ENCODE measurements around the gene ZNF235.
A peak's percentile ranks its signal among the peaks of the same experiment; 100 is the strongest.
"Not testable (repeated sequence)": the region's sequence is repeated elsewhere in the genome, so short reads cannot be mapped to it uniquely, and the experiment has no call there.

Gene ZNF235

DNA sequence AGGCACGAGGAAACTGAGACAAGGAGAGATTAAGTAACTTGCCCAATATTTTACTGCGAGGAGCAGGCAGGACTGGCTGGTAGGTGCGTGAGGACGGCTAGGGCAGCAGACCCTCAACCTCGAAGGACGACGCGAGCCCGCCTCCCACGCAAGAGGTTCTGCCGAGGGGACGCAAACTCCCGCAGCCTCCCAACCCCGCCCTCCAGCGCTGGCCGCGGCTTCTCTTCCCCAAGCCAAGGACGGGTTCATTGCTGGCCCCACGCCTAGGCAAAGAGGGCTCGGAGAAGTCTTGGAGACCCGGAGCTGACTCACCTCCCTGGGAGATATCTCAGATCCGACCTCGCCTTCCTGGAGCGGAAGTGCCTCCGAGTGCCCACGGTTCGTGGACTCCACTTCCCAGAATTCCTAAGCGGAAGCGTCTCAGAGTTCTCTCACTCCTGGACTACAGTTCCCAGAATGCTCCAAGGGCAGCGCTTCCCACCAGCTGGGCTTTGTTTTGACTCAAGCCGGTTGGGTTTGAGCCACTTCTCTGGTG lies at the start of gene ZNF235:
ZNF235 (minus strand) TSS at position 367 of the 535 bp plus-strand sequence. CDS start 1,621 bp downstream, outside the sequence.
- Histone ChIP-seq H3K36me3 (ENCODE audit: insufficient read depth, low read length) (no peaks in the 10 kb centered on the region), H2AFZ (ENCODE audit: low read length, unreplicated experiment) (peak within 1 kb of the TSS; percentile 56), H3K4me1 (ENCODE audit: control insufficient read depth, insufficient read depth, low read length, unreplicated experiment) (peaks cover 4% of the 10 kb centered on the region), H3K4me3 (ENCODE audit: low read depth, low read length) (peak within 1 kb of the TSS; percentile 75), H3K27ac (ENCODE audit: low read depth, low read length) (peak within 1 kb of the TSS; percentile 19), H3K27me3 (ENCODE audit: insufficient read depth, low read length) (no peaks in the 10 kb centered on the region), H3K79me2 (ENCODE audit: control insufficient read depth, insufficient read depth, low read length, unreplicated experiment) (no peaks in the 10 kb centered on the region)

DNA sequence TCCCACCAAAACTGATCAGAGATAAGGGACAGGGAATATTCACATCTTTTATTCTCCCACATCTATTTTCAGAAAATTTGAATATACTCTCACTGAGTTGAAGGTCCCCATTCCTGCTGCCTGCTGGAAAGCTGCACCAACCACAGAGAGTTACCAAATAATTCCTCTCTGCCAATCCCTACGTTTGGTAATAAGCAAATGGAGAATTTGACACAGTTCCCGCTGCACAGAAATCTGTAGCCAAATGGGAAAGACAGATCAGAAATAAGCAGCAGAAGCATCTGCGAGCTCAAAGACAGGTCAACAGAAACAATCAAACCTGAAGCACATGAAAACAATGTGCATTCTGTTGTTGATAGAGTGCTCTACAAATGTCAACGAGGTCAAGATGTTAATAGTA lies 41.7 kb upstream of the ZNF235 start:
- Histone ChIP-seq H3K27me3 (ENCODE audit: insufficient read depth, low read length) (no peaks in the 10 kb centered on the region), H3K4me3 (ENCODE audit: low read depth, low read length) (no peak overlapping the region), H3K79me2 (ENCODE audit: control insufficient read depth, insufficient read depth, low read length, unreplicated experiment) (peaks cover 8% of the 10 kb centered on the region), H3K4me1 (ENCODE audit: control insufficient read depth, insufficient read depth, low read length, unreplicated experiment) (no peaks in the 10 kb centered on the region), H3K27ac (ENCODE audit: low read depth, low read length) (no peak overlapping the region), H3K36me3 (ENCODE audit: insufficient read depth, low read length) (peaks cover 6% of the 10 kb centered on the region; the same call in 1 of the 2 replicates), H2AFZ (ENCODE audit: low read length, unreplicated experiment) (no peak overlapping the region)

DNA sequence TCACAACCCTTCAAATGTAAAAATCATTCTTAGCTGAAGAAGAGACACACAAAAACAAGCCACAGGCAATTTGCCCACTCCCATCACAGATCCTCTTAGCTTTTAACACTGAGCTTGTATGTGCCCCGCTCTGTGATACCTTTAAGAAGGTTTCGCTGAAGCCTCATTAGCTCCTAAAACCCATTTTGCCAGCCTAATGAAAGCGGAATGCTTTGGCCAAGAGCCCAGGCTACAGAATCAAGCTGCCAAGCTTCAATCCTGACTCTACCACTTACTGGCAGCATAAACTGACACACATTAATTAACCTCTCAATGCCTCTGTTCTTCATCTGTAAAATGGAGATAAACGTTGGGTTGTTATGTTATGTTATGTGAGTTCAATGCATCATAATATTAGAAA lies 41.1 kb upstream of the ZNF235 start:
- Histone ChIP-seq H3K4me1 (ENCODE audit: control insufficient read depth, insufficient read depth, low read length, unreplicated experiment) (no peaks in the 10 kb centered on the region), H3K36me3 (ENCODE audit: insufficient read depth, low read length) (peaks cover 11% of the 10 kb centered on the region; the same call in 1 of the 2 replicates), H3K79me2 (ENCODE audit: control insufficient read depth, insufficient read depth, low read length, unreplicated experiment) (peaks cover 8% of the 10 kb centered on the region), H3K4me3 (ENCODE audit: low read depth, low read length) (no peak overlapping the region), H3K27me3 (ENCODE audit: insufficient read depth, low read length) (no peaks in the 10 kb centered on the region), H3K27ac (ENCODE audit: low read depth, low read length) (no peak overlapping the region), H2AFZ (ENCODE audit: low read length, unreplicated experiment) (no peak overlapping the region)

DNA sequence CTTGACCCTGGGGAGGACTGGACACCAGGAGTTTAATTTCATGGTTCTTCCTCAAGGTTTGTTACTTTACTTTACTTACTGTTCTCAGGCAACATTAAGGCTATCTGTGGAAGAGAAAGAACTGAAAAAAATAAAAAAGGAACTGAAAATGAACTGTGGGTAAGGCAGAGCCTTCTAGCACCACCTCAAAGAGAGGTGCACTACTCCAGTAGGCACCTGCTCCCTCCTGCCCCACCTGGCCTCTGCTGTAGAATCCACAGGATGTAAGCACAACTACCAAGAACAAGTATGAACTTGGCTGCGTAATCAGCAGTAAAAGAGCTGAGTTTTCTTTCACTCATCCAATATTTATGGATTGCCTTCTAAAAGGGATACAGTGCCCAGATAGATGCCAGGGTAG lies 39.4 kb upstream of the ZNF235 start:
- Histone ChIP-seq H2AFZ (ENCODE audit: low read length, unreplicated experiment) (no peak overlapping the region), H3K27me3 (ENCODE audit: insufficient read depth, low read length) (no peaks in the 10 kb centered on the region), H3K79me2 (ENCODE audit: control insufficient read depth, insufficient read depth, low read length, unreplicated experiment) (peaks cover 5% of the 10 kb centered on the region)

DNA sequence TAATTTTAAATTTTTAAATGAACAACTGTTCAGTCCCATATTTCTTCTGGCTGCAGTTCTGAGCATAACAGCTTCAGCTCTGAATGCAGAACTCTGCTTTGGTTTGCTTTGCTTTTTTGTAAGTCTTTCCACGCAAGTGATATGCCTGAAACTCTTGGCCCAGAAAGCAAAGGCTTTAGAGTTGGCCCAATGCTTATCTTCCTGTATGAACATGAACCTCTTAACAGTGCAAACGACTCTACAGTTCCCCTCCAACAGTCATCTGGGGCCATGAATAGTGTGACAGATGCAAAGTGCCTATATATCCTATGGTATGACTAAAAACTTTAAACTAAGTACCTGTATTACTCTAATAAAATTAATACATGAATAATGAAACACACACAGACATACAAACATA lies 37.0 kb upstream of the ZNF235 start:
- H2AFZ ChIP-seq (ENCODE audit: low read length, unreplicated experiment), result no peak overlapping the region
- H3K36me3 ChIP-seq (ENCODE audit: insufficient read depth, low read length), result peaks cover 24% of the 10 kb centered on the region
- H3K27ac ChIP-seq (ENCODE audit: low read depth, low read length), result no peak overlapping the region
- no peak overlapping the region for H3K4me3 ChIP-seq (ENCODE audit: low read depth, low read length)
- H3K79me2 ChIP-seq (ENCODE audit: control insufficient read depth, insufficient read depth, low read length, unreplicated experiment), result peaks cover 3% of the 10 kb centered on the region
- no peaks in the 10 kb centered on the region for H3K27me3 ChIP-seq (ENCODE audit: insufficient read depth, low read length)
- H3K4me1 ChIP-seq (ENCODE audit: control insufficient read depth, insufficient read depth, low read length, unreplicated experiment), result no peaks in the 10 kb centered on the region

More for the DNA sequence above, 39.4 kb upstream of the ZNF235 start:
- Histone ChIP-seq H3K36me3 (ENCODE audit: insufficient read depth, low read length) (peaks cover 15% of the 10 kb centered on the region), H3K4me3 (ENCODE audit: low read depth, low read length) (no peak overlapping the region), H3K27ac (ENCODE audit: low read depth, low read length) (no peak overlapping the region), H3K4me1 (ENCODE audit: control insufficient read depth, insufficient read depth, low read length, unreplicated experiment) (no peaks in the 10 kb centered on the region)

DNA sequence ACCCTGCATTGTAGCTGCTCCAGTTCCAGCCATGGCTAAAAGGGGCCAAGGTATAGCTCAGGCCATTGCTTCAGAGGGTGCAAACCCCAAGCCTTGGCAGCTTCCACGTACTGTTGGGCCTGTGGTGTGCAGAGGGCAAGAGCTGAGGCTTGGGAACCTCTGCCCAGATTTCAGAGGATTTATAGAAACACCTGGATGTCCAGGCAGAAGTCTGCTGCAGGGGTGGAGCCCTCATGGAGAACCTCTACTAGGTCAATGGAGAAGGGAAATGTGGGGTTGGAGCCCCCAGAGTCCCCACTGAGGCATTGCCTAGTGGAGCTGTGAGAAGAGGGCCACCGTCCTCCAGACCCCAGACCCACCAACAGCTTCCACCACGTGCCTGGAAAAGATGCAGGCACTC lies 29.8 kb upstream of the ZNF235 start:
- not testable (repeated sequence) for H3K4me3 ChIP-seq (ENCODE audit: low read depth, low read length); H3K79me2 ChIP-seq (ENCODE audit: control insufficient read depth, insufficient read depth, low read length, unreplicated experiment); H3K27ac ChIP-seq (ENCODE audit: low read depth, low read length); H2AFZ ChIP-seq (ENCODE audit: low read length, unreplicated experiment); H3K27me3 ChIP-seq (ENCODE audit: insufficient read depth, low read length); H3K4me1 ChIP-seq (ENCODE audit: control insufficient read depth, insufficient read depth, low read length, unreplicated experiment)
- H3K36me3 ChIP-seq (ENCODE audit: insufficient read depth, low read length), result peaks cover 79% of the 10 kb centered on the region

DNA sequence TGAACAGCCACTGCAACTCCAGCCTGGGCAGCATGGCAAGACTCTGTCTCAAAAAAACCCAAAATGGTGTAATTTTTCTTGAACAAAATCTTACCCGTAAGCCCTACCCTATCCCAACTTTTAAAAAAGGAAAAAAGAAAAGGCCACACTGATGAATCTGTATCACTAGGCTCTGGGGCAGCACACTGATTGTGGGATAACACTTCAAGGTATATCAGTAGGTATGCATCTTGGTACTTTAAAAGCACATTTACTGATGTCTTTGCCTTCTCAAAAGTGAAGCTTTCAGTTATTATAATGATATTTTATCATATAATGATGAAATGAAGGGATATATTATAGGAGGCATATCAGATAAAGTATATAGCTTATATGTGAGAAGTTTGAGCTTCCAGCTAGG lies 27.3 kb upstream of the ZNF235 start:
- Histone ChIP-seq H3K27me3 (ENCODE audit: insufficient read depth, low read length) (no peaks in the 10 kb centered on the region), H3K79me2 (ENCODE audit: control insufficient read depth, insufficient read depth, low read length, unreplicated experiment) (no peaks in the 10 kb centered on the region), H2AFZ (ENCODE audit: low read length, unreplicated experiment) (no peak overlapping the region), H3K4me3 (ENCODE audit: low read depth, low read length) (no peak overlapping the region), H3K4me1 (ENCODE audit: control insufficient read depth, insufficient read depth, low read length, unreplicated experiment) (no peaks in the 10 kb centered on the region), H3K27ac (ENCODE audit: low read depth, low read length) (no peak overlapping the region), H3K36me3 (ENCODE audit: insufficient read depth, low read length) (peaks cover 88% of the 10 kb centered on the region)

DNA sequence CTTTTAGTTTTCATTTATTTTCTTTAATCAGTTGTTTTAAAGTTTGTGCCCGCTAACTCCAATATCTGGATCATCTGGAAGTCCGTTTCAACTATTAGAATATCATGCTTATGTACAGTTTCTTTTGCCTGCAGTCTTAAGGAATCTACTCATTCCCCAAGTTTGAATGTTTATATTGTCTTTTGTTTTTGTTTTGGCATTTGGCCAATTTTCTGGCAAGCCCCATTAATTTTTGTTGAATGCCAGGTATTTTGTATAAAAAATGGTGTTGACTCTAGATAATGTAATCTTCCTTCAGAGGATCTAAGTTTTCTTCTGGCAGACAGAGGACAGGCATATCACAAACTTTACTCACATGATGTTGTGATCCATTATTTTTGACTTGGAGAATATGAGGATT lies 11.1 kb upstream of the ZNF235 start:
- H3K4me3 ChIP-seq (ENCODE audit: low read depth, low read length), result no peak overlapping the region
- no peaks in the 10 kb centered on the region for H3K27me3 ChIP-seq (ENCODE audit: insufficient read depth, low read length)
- H3K79me2 ChIP-seq (ENCODE audit: control insufficient read depth, insufficient read depth, low read length, unreplicated experiment), result no peaks in the 10 kb centered on the region
- no peak overlapping the region for H3K27ac ChIP-seq (ENCODE audit: low read depth, low read length)
- no peaks in the 10 kb centered on the region for H3K36me3 ChIP-seq (ENCODE audit: insufficient read depth, low read length)
- H3K4me1 ChIP-seq (ENCODE audit: control insufficient read depth, insufficient read depth, low read length, unreplicated experiment), result no peaks in the 10 kb centered on the region
- H2AFZ ChIP-seq (ENCODE audit: low read length, unreplicated experiment), result no peak overlapping the region

DNA sequence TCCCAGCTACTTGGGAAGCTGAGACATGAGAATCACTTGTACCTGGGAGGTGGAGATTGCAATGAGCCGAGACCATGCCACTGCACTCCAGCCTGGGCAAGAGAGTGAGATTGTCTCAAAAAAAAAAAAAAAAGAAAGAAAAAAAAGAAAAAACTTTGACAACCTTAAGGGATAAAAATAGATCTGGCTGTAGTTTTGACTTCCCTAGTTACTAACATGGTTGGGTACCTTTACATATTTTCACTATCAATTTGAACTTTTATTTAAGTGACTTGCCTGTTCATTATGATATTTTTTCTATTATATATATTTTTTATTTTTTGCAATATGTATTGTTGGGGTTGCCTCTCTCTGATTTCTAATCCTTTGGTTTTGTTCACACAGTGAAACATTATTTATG lies 8.4 kb upstream of the ZNF235 start:
- H3K27me3 ChIP-seq (ENCODE audit: insufficient read depth, low read length), result no peaks in the 10 kb centered on the region
- no peaks in the 10 kb centered on the region for H3K36me3 ChIP-seq (ENCODE audit: insufficient read depth, low read length)
- H3K4me3 ChIP-seq (ENCODE audit: low read depth, low read length), result no peak overlapping the region
- no peaks in the 10 kb centered on the region for H3K79me2 ChIP-seq (ENCODE audit: control insufficient read depth, insufficient read depth, low read length, unreplicated experiment)
- H3K27ac ChIP-seq (ENCODE audit: low read depth, low read length), result no peak overlapping the region
- no peaks in the 10 kb centered on the region for H3K4me1 ChIP-seq (ENCODE audit: control insufficient read depth, insufficient read depth, low read length, unreplicated experiment)
- no peak overlapping the region for H2AFZ ChIP-seq (ENCODE audit: low read length, unreplicated experiment)

DNA sequence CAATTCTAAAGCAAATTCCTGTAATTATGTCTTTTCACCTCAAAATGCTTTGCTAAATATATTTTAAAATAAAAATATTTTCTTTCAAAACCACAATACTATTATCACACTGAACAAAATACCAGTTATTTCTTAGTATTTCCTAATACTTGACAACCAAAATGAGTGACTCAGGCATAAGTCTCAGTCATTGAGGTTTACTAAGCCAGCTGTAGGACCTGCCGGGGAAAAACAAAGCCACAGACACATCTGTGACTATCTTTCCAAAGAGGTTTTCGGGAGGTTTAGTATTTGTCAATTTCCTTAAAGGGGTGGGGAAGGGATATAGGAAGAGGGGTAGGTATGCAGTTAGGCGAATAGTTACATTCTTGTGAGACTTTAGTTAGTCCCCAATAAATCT lies 3.2 kb upstream of the ZNF235 start:
- Histone ChIP-seq H2AFZ (ENCODE audit: low read length, unreplicated experiment) (no peak overlapping the region), H3K4me1 (ENCODE audit: control insufficient read depth, insufficient read depth, low read length, unreplicated experiment) (peaks cover 4% of the 10 kb centered on the region), H3K27ac (ENCODE audit: low read depth, low read length) (no peak overlapping the region), H3K27me3 (ENCODE audit: insufficient read depth, low read length) (no peaks in the 10 kb centered on the region), H3K79me2 (ENCODE audit: control insufficient read depth, insufficient read depth, low read length, unreplicated experiment) (no peaks in the 10 kb centered on the region), H3K36me3 (ENCODE audit: insufficient read depth, low read length) (no peaks in the 10 kb centered on the region), H3K4me3 (ENCODE audit: low read depth, low read length) (no peak overlapping the region)

DNA sequence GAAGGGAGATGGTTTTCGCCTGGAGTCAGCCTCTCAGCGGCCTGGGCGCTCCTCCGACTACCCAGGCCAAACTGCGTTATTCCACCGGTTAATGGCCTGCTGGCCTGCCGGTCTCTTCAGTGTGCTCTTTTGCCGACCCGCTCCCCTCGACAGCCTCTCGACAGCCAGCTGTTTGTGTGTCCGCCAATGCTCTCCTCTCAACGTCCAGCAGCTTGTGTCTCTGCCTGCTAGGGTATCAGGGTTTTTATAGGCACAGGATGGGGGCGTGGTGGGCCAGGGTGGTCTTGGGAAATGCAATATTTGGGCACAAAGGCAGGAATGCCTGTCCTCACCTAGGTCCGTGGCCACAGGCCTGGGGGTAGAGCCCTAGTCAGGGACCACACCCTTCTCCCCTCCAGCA lies 1.5 kb upstream of the ZNF235 start:
- no peak overlapping the region for H3K27ac ChIP-seq (ENCODE audit: low read depth, low read length)
- no peaks in the 10 kb centered on the region for H3K36me3 ChIP-seq (ENCODE audit: insufficient read depth, low read length)

More for the DNA sequence above, 1.5 kb upstream of the ZNF235 start:
- Histone ChIP-seq H2AFZ (ENCODE audit: low read length, unreplicated experiment) (no peak overlapping the region), H3K27me3 (ENCODE audit: insufficient read depth, low read length) (no peaks in the 10 kb centered on the region), H3K4me1 (ENCODE audit: control insufficient read depth, insufficient read depth, low read length, unreplicated experiment) (peaks cover 4% of the 10 kb centered on the region), H3K4me3 (ENCODE audit: low read depth, low read length) (no peak overlapping the region), H3K79me2 (ENCODE audit: control insufficient read depth, insufficient read depth, low read length, unreplicated experiment) (no peaks in the 10 kb centered on the region)
